KG1 (cell line): ENCODE data around the gene TSPAN9.

Source experiments
- DNase-seq: peaks from one replicate; lab custom pipeline; 2025; lab: John Stamatoyannopoulos, UW

Gene TSPAN9

GRCh38 chr12:3187846-3188770 is 110.9 kb downstream of the TSPAN9 start:
- DNase-seq = no peak

- DNase-seq = no peak
Observed at GRCh38 chr12:3189282-3189681, 112.1 kb downstream of the TSPAN9 start.

GRCh38 chr12:3190101-3190500 is 112.9 kb downstream of the TSPAN9 start:
- DNase-seq = no peak

GRCh38 chr12:3191450-3191849 is 114.3 kb downstream of the TSPAN9 start:
- no peak for DNase-seq

GRCh38 chr12:3192221-3192620 is 115.0 kb downstream of the TSPAN9 start:
- no peak for DNase-seq

- DNase-seq = no peak
Observed at GRCh38 chr12:3193131-3193530, 116.0 kb downstream of the TSPAN9 start.

GRCh38 chr12:3193755-3194154 is 116.6 kb downstream of the TSPAN9 start:
- DNase-seq = no peak

GRCh38 chr12:3195337-3195736 is 118.2 kb downstream of the TSPAN9 start:
- no peak for DNase-seq

- no peak for DNase-seq
Observed at GRCh38 chr12:3195859-3196483, 118.8 kb downstream of the TSPAN9 start.

- no peak for DNase-seq
Observed at GRCh38 chr12:3196488-3196887, 119.3 kb downstream of the TSPAN9 start.

- no peak for DNase-seq
Observed at GRCh38 chr12:3197131-3197818, 120.1 kb downstream of the TSPAN9 start.

- no peak for DNase-seq
Observed at GRCh38 chr12:3199551-3200031, 122.4 kb downstream of the TSPAN9 start.

- no peak for DNase-seq
Observed at GRCh38 chr12:3200032-3200617, 122.9 kb downstream of the TSPAN9 start.

- no peak for DNase-seq
Observed at GRCh38 chr12:3200814-3201233, 123.6 kb downstream of the TSPAN9 start.

GRCh38 chr12:3201339-3202051 is 124.3 kb downstream of the TSPAN9 start:
- no peak for DNase-seq

GRCh38 chr12:3202096-3202495 is 124.9 kb downstream of the TSPAN9 start:
- no peak for DNase-seq

GRCh38 chr12:3202734-3203446 is 125.7 kb downstream of the TSPAN9 start:
- no peak for DNase-seq

GRCh38 chr12:3203713-3204112 is 126.5 kb downstream of the TSPAN9 start:
- DNase-seq = no peak

GRCh38 chr12:3204143-3204542 is 127.0 kb downstream of the TSPAN9 start:
- DNase-seq = no peak

GRCh38 chr12:3204730-3205531 is 127.8 kb downstream of the TSPAN9 start:
- no peak for DNase-seq
